Measurements from ENCODE around the gene ABLIM2.

ABLIM2 gene

GRCh38 chr4:7960790-7961655 lies 197.6 kb downstream of the ABLIM2 start:
- Histone ChIP-seq H3K27ac (ENCODE audit: low read depth in 2 of 2, low read length in 2 of 2) (peak overlapping the region; percentile 18 to 65), H3K4me1 (ENCODE audit: control insufficient read depth in 2 of 2, insufficient read depth in 2 of 2, low read length in 2 of 2) (peaks cover 15 to 19% of the 10 kb centered on the region in 2 donors)

GRCh38 chr4:7960017-7960789 lies 198.4 kb downstream of the ABLIM2 start:
- Histone ChIP-seq H3K27ac (ENCODE audit: low read depth in 2 of 2, low read length in 2 of 2) (peak overlapping the region in 1 of 2 donors; percentile 65), H3K36me3 (ENCODE audit: control insufficient read depth in 2 of 2, insufficient read depth in 2 of 2, low read length in 2 of 2) (no peaks in the 10 kb centered on the region), H3K4me1 (ENCODE audit: control insufficient read depth in 2 of 2, insufficient read depth in 2 of 2, low read length in 2 of 2) (peaks cover 15 to 19% of the 10 kb centered on the region in 2 donors), H3K9ac (ENCODE audit: low read depth in 1 of 2, low read length in 2 of 2) (no peak overlapping the region), H3K27me3 (ENCODE audit: control insufficient read depth in 2 of 2, insufficient read depth in 2 of 2, low read length in 2 of 2) (no peaks in the 10 kb centered on the region), H3K9me3 (ENCODE audit: control insufficient read depth in 2 of 2, low read length in 2 of 2) (no peaks in the 10 kb centered on the region), H3K4me3 (ENCODE audit: low read length in 2 of 2) (no peak overlapping the region)

More at GRCh38 chr4:7960790-7961655, 197.6 kb downstream of the ABLIM2 start:
- no peaks in the 10 kb centered on the region for H3K36me3 ChIP-seq (ENCODE audit: control insufficient read depth in 2 of 2, insufficient read depth in 2 of 2, low read length in 2 of 2)
- no peaks in the 10 kb centered on the region for H3K27me3 ChIP-seq (ENCODE audit: control insufficient read depth in 2 of 2, insufficient read depth in 2 of 2, low read length in 2 of 2)
- H3K9ac ChIP-seq (ENCODE audit: low read depth in 1 of 2, low read length in 2 of 2) = no peak overlapping the region
- H3K9me3 ChIP-seq (ENCODE audit: control insufficient read depth in 2 of 2, low read length in 2 of 2) = no peaks in the 10 kb centered on the region
- no peak overlapping the region for H3K4me3 ChIP-seq (ENCODE audit: low read length in 2 of 2)

GRCh38 chr4:7959078-7959477 lies 199.5 kb downstream of the ABLIM2 start:
- Histone ChIP-seq H3K9ac (ENCODE audit: low read depth in 1 of 2, low read length in 2 of 2) (no peak overlapping the region), H3K36me3 (ENCODE audit: control insufficient read depth in 2 of 2, insufficient read depth in 2 of 2, low read length in 2 of 2) (no peaks in the 10 kb centered on the region), H3K27me3 (ENCODE audit: control insufficient read depth in 2 of 2, insufficient read depth in 2 of 2, low read length in 2 of 2) (no peaks in the 10 kb centered on the region), H3K27ac (ENCODE audit: low read depth in 2 of 2, low read length in 2 of 2) (no peak overlapping the region), H3K4me3 (ENCODE audit: low read length in 2 of 2) (no peak overlapping the region), H3K9me3 (ENCODE audit: control insufficient read depth in 2 of 2, low read length in 2 of 2) (peaks cover 0 to 2% of the 10 kb centered on the region in 2 donors), H3K4me1 (ENCODE audit: control insufficient read depth in 2 of 2, insufficient read depth in 2 of 2, low read length in 2 of 2) (peaks cover 15 to 18% of the 10 kb centered on the region in 2 donors)

- Histone ChIP-seq H3K36me3 (ENCODE audit: control insufficient read depth in 2 of 2, insufficient read depth in 2 of 2, low read length in 2 of 2) (no peaks in the 10 kb centered on the region), H3K27me3 (ENCODE audit: control insufficient read depth in 2 of 2, insufficient read depth in 2 of 2, low read length in 2 of 2) (no peaks in the 10 kb centered on the region), H3K4me3 (ENCODE audit: low read length in 2 of 2) (peak overlapping the region in 1 of 2 donors; percentile 20), H3K9ac (ENCODE audit: low read depth in 1 of 2, low read length in 2 of 2) (no peak overlapping the region), H3K27ac (ENCODE audit: low read depth in 2 of 2, low read length in 2 of 2) (peak overlapping the region; percentile 2 to 24), H3K4me1 (ENCODE audit: control insufficient read depth in 2 of 2, insufficient read depth in 2 of 2, low read length in 2 of 2) (peaks cover 15 to 18% of the 10 kb centered on the region in 2 donors), H3K9me3 (ENCODE audit: control insufficient read depth in 2 of 2, low read length in 2 of 2) (peaks cover 0 to 2% of the 10 kb centered on the region in 2 donors)
These were observed 201.5 kb downstream of the ABLIM2 start for GRCh38 chr4:7956934-7957656.

GRCh38 chr4:7956270-7956808 lies 202.3 kb downstream of the ABLIM2 start:
- no peak overlapping the region for H3K9ac ChIP-seq (ENCODE audit: low read depth in 1 of 2, low read length in 2 of 2)
- H3K27me3 ChIP-seq (ENCODE audit: control insufficient read depth in 2 of 2, insufficient read depth in 2 of 2, low read length in 2 of 2) = no peaks in the 10 kb centered on the region
- H3K9me3 ChIP-seq (ENCODE audit: control insufficient read depth in 2 of 2, low read length in 2 of 2) = peaks cover 0 to 2% of the 10 kb centered on the region in 2 donors
- H3K4me3 ChIP-seq (ENCODE audit: low read length in 2 of 2) = no peak overlapping the region
- no peaks in the 10 kb centered on the region for H3K36me3 ChIP-seq (ENCODE audit: control insufficient read depth in 2 of 2, insufficient read depth in 2 of 2, low read length in 2 of 2)
- peak overlapping the region; percentile 2 to 24 for H3K27ac ChIP-seq (ENCODE audit: low read depth in 2 of 2, low read length in 2 of 2)
- H3K4me1 ChIP-seq (ENCODE audit: control insufficient read depth in 2 of 2, insufficient read depth in 2 of 2, low read length in 2 of 2) = peaks cover 15 to 18% of the 10 kb centered on the region in 2 donors

- H3K27ac ChIP-seq (ENCODE audit: low read depth in 2 of 2, low read length in 2 of 2) = no peak overlapping the region
- H3K4me1 ChIP-seq (ENCODE audit: control insufficient read depth in 2 of 2, insufficient read depth in 2 of 2, low read length in 2 of 2) = peaks cover 10% of the 10 kb centered on the region in 2 donors
- H3K9ac ChIP-seq (ENCODE audit: low read depth in 1 of 2, low read length in 2 of 2) = no peak overlapping the region
- no peaks in the 10 kb centered on the region for H3K36me3 ChIP-seq (ENCODE audit: control insufficient read depth in 2 of 2, insufficient read depth in 2 of 2, low read length in 2 of 2)
- peaks cover 0 to 2% of the 10 kb centered on the region in 2 donors for H3K9me3 ChIP-seq (ENCODE audit: control insufficient read depth in 2 of 2, low read length in 2 of 2)
- no peaks in the 10 kb centered on the region for H3K27me3 ChIP-seq (ENCODE audit: control insufficient read depth in 2 of 2, insufficient read depth in 2 of 2, low read length in 2 of 2)
- no peak overlapping the region for H3K4me3 ChIP-seq (ENCODE audit: low read length in 2 of 2)
These were observed 203.2 kb downstream of the ABLIM2 start for GRCh38 chr4:7955393-7955792.

GRCh38 chr4:7952615-7953014 lies 206.0 kb downstream of the ABLIM2 start:
- Histone ChIP-seq H3K9me3 (ENCODE audit: control insufficient read depth in 2 of 2, low read length in 2 of 2) (peaks cover 0 to 2% of the 10 kb centered on the region in 2 donors), H3K36me3 (ENCODE audit: control insufficient read depth in 2 of 2, insufficient read depth in 2 of 2, low read length in 2 of 2) (no peaks in the 10 kb centered on the region), H3K27ac (ENCODE audit: low read depth in 2 of 2, low read length in 2 of 2) (no peak overlapping the region)

GRCh38 chr4:7950301-7951092 lies 208.1 kb downstream of the ABLIM2 start:
- Histone ChIP-seq H3K27ac (ENCODE audit: low read depth in 2 of 2, low read length in 2 of 2) (no peak overlapping the region), H3K4me3 (ENCODE audit: low read length in 2 of 2) (no peak overlapping the region), H3K36me3 (ENCODE audit: control insufficient read depth in 2 of 2, insufficient read depth in 2 of 2, low read length in 2 of 2) (no peaks in the 10 kb centered on the region), H3K4me1 (ENCODE audit: control insufficient read depth in 2 of 2, insufficient read depth in 2 of 2, low read length in 2 of 2) (peaks cover 0 to 3% of the 10 kb centered on the region in 2 donors), H3K9me3 (ENCODE audit: control insufficient read depth in 2 of 2, low read length in 2 of 2) (peaks cover 0 to 2% of the 10 kb centered on the region in 2 donors), H3K27me3 (ENCODE audit: control insufficient read depth in 2 of 2, insufficient read depth in 2 of 2, low read length in 2 of 2) (no peaks in the 10 kb centered on the region), H3K9ac (ENCODE audit: low read depth in 1 of 2, low read length in 2 of 2) (no peak overlapping the region)

More at GRCh38 chr4:7952615-7953014, 206.0 kb downstream of the ABLIM2 start:
- H3K27me3 ChIP-seq (ENCODE audit: control insufficient read depth in 2 of 2, insufficient read depth in 2 of 2, low read length in 2 of 2) = no peaks in the 10 kb centered on the region
- H3K4me3 ChIP-seq (ENCODE audit: low read length in 2 of 2) = no peak overlapping the region
- peaks cover 8 to 10% of the 10 kb centered on the region in 2 donors for H3K4me1 ChIP-seq (ENCODE audit: control insufficient read depth in 2 of 2, insufficient read depth in 2 of 2, low read length in 2 of 2)
- no peak overlapping the region for H3K9ac ChIP-seq (ENCODE audit: low read depth in 1 of 2, low read length in 2 of 2)

GRCh38 chr4:7949759-7950158 lies 208.9 kb downstream of the ABLIM2 start:
- H3K9ac ChIP-seq (ENCODE audit: low read depth in 1 of 2, low read length in 2 of 2) = no peak overlapping the region
- H3K36me3 ChIP-seq (ENCODE audit: control insufficient read depth in 2 of 2, insufficient read depth in 2 of 2, low read length in 2 of 2) = no peaks in the 10 kb centered on the region
- H3K4me1 ChIP-seq (ENCODE audit: control insufficient read depth in 2 of 2, insufficient read depth in 2 of 2, low read length in 2 of 2) = peaks cover 0 to 3% of the 10 kb centered on the region in 2 donors
- H3K27me3 ChIP-seq (ENCODE audit: control insufficient read depth in 2 of 2, insufficient read depth in 2 of 2, low read length in 2 of 2) = no peaks in the 10 kb centered on the region
- H3K27ac ChIP-seq (ENCODE audit: low read depth in 2 of 2, low read length in 2 of 2) = no peak overlapping the region
- H3K9me3 ChIP-seq (ENCODE audit: control insufficient read depth in 2 of 2, low read length in 2 of 2) = peaks cover 0 to 2% of the 10 kb centered on the region in 2 donors
- no peak overlapping the region for H3K4me3 ChIP-seq (ENCODE audit: low read length in 2 of 2)

All from mucosa of rectum (tissue), 2 donors.